Stimulated activated CD4-positive, alpha-beta T cell treated with anti-CD3 and anti-CD28 coated beads, Interleukin-1b, Interleukin-23, amount 100 ng/mL, for 24 hours (primary cell): ENCODE data around the gene LRRC27.
"Not testable (repeated sequence)": the region's sequence is repeated elsewhere in the genome, so short reads cannot be mapped to it uniquely, and the experiment has no call there.

Source experiments
- DNase-seq, 4 experiments: peaks; one replicate each; pipeline ENCODE4 v3.0.0-alpha.2; 2020; ENCODE audit warnings: low read depth in 4 of 4, low spot score in 1 of 4

LRRC27 gene

DNA sequence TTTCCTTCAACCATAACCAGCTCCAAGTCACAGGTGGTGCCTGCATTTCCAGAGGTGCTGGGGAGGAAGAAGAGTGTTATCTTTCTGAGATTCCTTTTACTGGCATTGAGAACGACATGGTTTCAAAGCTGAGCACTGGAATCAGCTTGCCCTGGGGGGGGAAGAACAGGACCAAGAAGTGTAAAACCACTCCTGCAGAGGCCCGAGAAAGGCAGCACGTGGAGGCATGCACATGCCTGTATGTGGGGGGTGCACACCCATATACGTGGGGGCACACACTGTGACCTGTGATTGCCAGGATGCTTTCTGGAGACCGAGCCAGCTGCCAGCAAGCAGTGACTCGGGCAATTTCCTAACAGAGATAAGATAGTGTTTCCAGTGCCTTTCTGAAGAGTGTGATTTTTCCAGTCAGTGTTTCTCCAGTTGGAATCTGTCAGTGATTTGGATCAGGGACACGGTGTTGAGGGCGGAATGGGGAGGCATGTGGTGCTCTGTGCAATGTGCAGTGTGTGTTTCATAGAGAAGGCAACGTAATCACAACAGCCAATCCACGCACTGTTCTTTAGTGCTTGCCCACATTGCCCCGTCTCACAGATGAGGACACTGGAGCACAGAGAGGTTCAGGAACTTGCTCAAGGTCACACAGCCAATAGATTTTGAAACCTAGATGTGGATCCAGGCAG, 4.2 kb downstream of the LRRC27 start:
- DNase-seq = no peak

DNA sequence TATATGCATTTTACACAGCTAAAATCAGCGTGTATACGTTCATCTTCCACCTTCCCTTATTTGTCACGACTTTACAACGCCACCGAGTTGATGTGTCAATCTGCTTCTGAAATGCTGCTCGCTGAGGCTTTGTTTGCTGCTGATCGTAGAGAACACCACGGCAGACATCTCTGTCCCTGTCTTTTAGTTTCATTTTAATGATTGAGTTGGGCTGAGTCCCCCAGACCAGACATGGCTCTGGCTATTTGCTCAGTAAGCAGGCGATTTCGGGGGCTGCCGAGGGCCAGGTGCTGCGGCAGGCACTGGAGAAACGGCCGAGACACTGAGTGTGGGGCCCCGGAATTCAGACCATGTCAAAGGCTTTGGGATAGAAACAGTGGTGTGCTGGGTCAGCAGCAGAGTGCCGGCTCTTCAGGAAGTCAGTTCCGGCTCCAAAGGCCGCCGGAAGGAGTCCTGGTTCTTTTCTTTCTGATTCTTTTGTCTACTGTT, 5.0 kb downstream of the LRRC27 start:
- no peak for DNase-seq

DNA sequence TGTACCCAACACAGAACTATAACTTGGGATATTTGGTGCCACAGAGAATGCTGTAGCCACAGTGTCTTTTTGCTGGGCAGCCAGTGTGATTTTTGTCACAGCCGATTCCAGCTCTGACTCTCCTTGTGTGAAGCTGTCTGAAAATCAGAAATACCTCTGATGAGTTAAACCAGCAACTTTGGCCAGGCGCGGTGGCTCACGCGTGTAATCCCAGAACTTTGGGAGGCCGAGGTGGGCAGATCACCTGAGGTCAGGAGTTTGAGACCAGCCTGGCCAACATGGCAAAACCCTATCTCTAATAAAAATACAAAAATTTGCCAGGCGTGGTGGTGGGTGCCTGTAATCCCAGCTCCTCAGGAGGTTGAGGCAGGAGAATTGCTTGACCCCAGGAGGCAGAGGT, 5.9 kb downstream of the LRRC27 start:
- DNase-seq = not testable (repeated sequence)

GRCh38 chr10:132338876-132339275, 6.9 kb downstream of the LRRC27 start:
- DNase-seq = no peak

- no peak for DNase-seq
Observed at GRCh38 chr10:132339276-132339675, 7.3 kb downstream of the LRRC27 start.

DNA sequence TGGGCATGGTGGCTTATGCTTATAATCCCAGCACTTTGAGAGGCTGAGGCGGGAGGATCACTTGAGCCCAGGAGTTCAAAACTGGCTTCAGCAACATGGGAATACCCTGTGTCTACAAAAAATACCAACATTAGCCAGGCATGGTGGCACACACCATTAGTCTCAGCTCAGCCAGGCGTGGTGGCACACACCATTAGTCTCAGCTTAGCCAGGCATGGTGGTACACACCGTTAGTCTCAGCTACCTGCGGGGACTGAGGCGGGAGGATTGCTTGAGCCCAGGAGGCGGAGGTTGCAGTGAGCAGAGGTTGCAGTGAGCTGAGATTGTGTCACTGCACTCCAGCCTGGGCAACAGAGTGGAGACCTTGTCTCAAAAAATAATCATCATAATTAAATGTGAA, 9.0 kb downstream of the LRRC27 start:
- DNase-seq = no peak

DNA sequence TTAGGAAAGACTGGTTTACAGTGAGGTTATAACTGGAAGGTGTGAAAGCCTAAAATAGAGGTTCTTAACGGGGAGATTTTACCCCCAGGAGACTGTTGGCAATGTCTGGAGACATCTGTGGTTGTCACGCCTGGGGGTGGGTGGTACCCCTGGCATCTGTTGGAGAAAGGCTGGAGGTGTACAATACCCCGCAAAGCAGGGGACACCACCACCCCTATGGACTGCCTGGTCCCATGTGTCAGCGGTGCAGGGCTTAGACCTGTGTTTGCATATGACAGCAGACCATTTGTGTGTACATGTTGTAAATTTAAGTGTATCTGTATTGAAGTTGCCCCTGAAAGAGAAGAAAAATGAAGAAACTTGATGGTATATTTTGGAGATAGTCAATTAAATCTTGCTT, 9.8 kb downstream of the LRRC27 start:
- DNase-seq = no peak

DNA sequence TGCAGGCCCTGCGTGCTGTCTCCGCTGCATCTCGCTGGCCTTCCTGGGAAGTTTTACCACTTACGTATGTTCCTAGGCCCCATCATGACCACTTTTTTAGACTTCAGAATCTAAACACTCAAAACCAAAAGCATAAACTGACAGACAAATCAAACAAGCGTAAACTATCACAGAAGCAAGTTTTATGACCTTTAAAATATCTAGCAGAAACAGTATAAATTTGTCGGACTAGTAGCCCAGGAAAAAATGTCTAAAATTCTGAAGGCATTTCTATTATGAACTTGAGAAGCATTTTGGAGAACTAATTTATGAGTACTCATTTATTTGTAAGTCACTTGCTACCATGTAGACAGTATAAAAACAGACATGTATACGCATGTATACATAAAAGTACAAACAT, 10.6 kb downstream of the LRRC27 start:
- no peak for DNase-seq

DNA sequence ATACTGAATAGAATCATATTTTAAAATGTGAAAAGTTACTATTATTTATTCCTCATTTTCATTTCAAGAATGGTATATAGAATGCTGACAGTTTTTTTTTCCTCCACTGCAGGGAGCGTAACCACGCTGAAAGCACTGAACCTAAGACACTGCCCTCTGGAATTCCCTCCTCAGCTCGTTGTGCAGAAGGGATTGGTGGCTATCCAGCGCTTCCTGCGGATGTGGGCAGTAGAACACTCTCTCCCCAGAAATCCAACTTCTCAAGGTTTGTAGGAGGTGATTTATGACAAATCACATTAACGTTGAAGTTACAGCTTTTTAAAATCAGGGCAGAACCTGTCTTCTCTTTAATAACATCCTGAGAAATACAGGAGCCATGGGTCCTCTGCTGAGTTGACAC, 12.4 kb downstream of the LRRC27 start:
- DNase-seq = no peak

DNA sequence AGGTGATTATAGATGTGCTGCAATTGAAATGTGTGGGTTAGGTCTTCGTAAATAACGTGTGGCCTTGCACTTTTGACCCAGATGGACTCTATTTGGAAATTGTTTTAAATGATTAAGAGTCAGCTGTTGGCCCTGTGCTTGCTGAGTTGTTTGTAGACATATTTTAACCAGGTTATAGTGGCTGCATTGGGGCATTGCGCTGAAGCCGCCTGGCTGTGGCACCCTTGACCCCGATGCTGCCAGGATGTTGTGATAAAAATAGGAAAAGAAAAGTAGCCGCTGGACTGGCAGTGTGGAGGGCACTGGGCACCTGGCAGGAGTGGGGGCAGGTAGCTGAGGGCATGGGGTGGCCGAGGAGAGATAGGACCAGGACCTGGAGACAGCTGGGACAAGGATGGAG, 13.4 kb downstream of the LRRC27 start:
- no peak for DNase-seq

DNA sequence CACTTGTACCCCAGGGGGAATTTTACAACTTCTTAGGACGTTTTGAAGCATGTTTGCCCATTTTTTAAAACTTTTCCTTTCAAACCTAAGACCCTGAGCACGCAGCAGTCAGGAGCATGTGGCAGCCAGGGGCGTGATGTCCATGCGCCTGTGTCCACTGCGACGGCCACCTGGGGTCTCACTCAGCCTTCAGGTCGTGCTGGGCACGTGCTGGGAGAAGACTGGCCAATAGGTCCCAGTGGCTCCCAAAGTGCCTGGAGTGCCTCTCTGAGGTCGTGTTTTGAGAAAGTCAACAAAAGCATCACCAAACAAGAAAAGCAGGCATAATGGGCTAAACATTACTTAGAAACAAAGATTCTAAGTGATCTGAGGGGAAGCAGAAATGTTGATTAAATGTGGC, 14.8 kb downstream of the LRRC27 start:
- DNase-seq = no peak

DNA sequence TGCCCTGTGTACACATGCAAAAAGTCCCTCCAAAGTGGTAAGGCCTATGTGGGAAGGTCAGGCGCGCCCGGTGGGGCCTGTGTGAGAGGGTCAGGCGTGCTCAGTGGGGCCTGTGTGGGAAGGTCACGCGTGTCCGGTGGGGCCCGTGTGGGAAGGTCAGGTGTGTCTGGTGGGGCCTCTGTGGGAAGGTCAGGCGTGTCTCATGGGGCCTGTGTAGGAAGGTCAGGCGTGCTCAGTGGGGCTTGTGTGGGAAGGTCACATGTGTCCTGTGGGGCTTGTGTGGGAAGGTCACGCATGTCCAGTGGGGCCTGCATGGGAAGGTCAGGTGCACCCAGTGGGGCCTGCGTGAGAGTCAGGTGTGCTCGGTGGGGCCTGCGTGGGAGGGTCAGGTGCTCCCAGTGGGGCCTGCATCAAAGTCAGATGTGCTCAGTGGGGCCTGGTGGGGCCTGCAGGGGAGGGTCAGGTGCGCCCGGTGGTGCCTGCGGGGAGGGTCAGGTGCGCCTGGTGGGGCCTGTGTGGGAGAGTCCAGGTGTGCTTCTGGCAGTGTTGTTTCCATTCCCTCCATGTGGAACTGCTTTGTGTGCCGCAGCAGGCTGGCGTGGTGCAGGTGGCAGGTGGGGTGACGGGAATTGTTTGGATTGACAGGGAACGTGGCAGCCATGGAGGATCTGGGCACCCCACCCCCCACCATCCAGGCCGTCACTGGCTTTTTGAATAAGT, 15.4 kb downstream of the LRRC27 start:
- no peak for DNase-seq

GRCh38 chr10:132347931-132348267, 15.9 kb downstream of the LRRC27 start:
- DNase-seq = no peak

- no peak for DNase-seq
Observed at GRCh38 chr10:132349766-132350165, 17.8 kb downstream of the LRRC27 start.

DNA sequence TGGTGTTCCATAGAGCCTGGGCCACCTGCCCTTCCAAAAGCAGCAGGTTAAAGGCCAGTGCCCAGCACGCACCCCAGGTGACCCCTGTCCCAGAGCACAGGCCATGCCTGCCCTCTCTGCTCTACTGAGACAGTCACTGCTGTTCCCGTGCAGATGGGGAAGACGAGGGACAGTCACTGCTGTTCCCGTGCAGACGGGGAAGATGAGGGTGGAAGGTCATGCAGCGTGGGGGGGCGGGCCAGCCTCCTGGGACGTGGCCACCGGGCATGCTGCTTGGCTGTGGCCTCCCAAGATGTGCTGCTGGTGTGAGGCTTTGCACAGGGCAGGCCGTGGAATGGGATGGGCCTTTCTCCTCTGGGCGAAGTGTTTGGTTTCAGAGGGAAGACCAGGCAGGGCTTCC, 18.4 kb downstream of the LRRC27 start:
- no peak for DNase-seq

- no peak for DNase-seq
Observed at GRCh38 chr10:132350946-132351345, 19.0 kb downstream of the LRRC27 start.

DNA sequence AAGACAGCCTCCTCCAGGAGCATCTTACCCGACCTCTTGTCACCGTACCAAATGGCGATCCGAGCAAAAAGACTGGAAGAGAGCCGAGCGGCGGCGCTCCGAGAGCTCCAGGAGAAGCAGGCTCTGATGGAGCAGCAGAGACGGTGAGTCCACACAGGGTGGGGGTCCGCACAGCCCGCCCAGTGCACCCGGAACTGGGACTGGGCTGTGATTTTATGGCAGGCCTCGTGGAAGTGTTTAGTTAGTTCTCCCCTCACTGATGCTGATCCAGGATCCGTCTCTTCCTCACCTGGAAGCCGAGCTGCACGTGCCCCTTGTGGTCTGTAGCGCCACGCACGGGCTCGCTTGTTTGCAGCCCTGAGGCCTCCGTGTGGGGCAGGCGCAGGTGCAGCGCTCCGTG, 19.6 kb downstream of the LRRC27 start:
- DNase-seq = no peak

DNA sequence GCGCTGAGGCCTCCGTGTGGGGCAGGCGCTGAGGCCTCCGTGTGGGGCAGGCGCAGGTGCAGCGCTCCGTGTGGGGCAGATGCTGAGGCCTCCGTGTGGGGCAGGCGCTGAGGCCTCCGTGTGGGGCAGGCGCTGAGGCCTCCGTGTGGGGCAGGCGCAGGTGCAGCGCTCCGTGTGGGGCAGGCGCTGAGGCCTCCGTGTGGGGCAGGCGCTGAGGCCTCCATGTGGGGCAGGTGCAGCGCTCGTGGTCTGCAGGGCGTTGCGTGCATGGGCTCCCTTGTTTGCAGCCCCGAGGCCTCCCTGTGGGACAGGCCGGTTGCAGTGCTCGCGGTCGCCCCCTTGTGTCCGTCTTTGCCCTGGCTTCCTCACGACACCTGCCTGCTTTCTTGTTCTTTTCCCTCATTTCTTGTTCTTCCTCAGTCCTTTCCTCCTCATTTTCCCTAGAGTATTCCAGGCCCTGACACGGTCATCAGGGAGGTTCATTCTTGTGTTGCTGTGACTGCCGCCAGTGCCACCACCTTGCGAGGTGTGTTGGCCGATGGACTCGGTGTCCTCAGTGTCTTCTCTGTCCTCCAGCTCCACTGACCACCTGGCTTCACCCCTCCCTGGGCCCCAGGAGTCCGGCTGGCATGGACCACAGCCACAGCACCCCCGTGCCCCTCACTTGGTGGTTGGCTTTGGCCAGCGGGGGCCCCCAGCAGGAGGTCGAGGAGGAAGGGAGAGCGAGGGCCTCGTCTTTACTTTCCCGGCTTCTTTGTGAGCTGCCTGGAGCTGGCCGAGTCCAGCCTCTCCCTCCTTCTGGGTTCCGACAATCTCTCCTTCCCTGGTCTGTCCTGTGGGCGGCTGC, 20.7 kb downstream of the LRRC27 start:
- DNase-seq = peak; percentile 61 to 80 (median 64)

GRCh38 chr10:132353456-132354355, 21.7 kb downstream of the LRRC27 start:
- no peak for DNase-seq

DNA sequence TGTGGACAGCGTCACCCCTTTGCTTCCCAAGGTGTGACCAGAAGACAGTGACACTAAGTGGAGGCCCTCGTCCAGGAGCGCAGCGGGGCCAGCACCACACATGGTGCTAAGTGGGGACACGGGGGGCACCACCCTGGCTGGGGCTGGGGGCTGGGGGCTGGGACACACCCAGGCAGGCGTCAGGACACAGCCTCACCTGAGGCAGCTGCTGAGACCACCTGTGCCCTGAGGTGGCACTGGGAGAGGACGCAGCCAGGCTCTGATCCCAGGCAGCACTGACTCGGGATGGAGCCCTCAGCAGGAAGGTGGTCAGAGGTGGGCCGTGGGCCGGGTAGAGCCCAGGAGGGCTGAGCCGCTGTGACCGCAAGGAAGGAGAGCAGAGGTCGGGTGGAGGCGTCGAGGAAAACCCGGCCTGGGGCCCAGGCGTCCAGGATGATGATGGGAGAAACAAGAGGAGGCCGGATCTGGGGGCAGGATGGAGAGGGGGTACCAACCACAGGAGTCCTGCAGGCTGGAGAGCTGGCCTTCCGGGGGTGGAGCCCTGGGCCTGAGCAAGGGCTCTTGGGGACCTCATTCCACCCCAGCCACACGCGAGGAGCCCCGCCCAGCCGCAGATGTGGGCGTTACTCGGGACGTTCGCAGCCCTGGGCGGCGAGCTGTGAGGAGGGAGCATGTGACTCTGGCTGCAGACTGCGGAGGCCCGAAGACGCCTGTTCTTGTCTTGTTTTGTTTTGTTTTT, 22.5 kb downstream of the LRRC27 start:
- no peak for DNase-seq
